SJSA1 (cell line): ENCODE measurements around the gene TMEM59L. TPM values are rescaled to one million over a fixed set of nuclear protein-coding genes. Genes with fewer than 3 reads are reported as not detected.
"Not testable (repeated sequence)": the region's sequence is repeated elsewhere in the genome, so short reads cannot be mapped to it uniquely, and the experiment has no call there.

ENCODE experiments used
- DNase-seq, 2 experiments: peaks; one replicate each; pipeline ENCODE4 v3.0.0-alpha.2; 2015 to 2020; ENCODE audit warnings: low spot score in 2 of 2, low read depth in 1 of 2
- H3K27ac ChIP-seq: fragments of 250-450 bp; sonication (Bioruptor Pico); 2 replicates; pipeline ENCODE4 v1.5.1; 2020; ENCODE audit warnings: mild to moderate bottlenecking, moderate library complexity
- H3K27me3 ChIP-seq: fragments of 250-450 bp; sonication (Bioruptor Pico); replicated peaks from 2 replicates; pipeline ENCODE4 v1.5.1; 2020; ENCODE audit warnings: mild to moderate bottlenecking, moderate library complexity
- H3K36me3 ChIP-seq: fragments of 250-450 bp; sonication (Bioruptor Pico); 2 replicates; pipeline ENCODE4 v1.5.1; 2020; ENCODE audit warnings: mild to moderate bottlenecking
- H3K4me1 ChIP-seq: fragments of 250-450 bp; sonication (Bioruptor Pico); replicated peaks from 2 replicates; pipeline ENCODE4 v1.6.1; 2021; ENCODE audit warnings: mild to moderate bottlenecking
- H3K4me3 ChIP-seq: fragments of 250-450 bp; sonication (Bioruptor Pico); 2 replicates; pipeline ENCODE4 v1.5.1; 2020; ENCODE audit warnings: mild to moderate bottlenecking
- H3K9me3 ChIP-seq: fragments of 250-450 bp; sonication (Bioruptor Pico); replicated peaks from 2 replicates; pipeline ENCODE4 v1.5.1; 2020; ENCODE audit warnings: mild to moderate bottlenecking
- total RNA-seq: library from RNA; depleted of rRNA; stranded (reverse); fragments of >200 nt; shearing (Covaris generic); gene quantifications from 2 replicates; pipeline ENCODE4 v1.2.3, GENCODE V29; 2014

TMEM59L gene
- total RNA-seq, 1 experiment from 2014 or later = not detected

DNA sequence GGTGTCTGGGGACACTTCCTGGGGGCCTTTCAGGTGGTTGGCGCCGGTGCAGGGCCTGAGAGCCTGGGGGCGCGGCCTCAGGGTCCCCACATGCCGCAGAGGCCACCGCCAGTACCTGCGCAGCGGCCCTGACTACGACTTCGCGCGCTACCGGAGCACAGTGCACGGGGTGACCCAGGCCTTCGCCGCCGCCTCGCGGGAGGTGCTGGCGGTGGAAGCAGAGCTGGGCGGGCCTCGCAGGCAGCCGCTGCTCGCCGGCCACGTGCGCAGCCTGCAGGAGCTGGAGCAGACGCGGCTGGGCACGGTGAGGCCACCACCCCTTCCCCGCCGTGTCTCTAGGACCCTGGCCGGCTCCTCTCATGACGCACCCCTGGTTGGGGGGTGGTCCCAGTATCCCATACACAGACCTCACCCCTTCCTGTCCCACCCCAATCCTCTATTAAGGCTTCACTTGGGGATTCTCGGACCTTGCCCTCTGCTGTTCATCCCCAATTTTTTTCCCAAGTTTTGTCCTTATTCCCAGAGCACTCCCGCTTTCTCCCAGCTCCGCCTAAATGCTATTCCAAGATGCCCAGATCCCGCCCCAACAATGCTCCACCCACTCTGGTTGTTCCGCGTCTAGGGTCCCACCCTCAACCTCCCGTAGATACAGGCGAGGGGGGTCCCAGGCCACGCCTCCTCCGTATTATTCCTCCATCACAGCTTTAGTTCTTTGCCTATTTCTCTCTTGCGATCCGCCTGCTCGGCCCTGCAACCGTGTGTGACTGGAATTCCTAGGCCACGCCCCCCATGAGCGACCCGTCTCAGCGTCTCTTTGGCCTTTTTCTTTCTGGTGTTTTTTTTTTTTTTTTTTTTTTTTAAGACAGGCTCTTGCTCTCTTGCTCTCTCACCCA, 23.0 kb upstream of the TMEM59L start:
- Histone ChIP-seq H3K27me3 (no peaks in the 10 kb centered on the region), H3K9me3 (no peaks in the 10 kb centered on the region), H3K4me3 (peak overlapping the region; percentile 88), H3K4me1 (peaks cover 29% of the 10 kb centered on the region), H3K27ac (peak overlapping the region; percentile 43), H3K36me3 (peaks cover 21% of the 10 kb centered on the region)
- DNase-seq = peak in 1 of 2 experiments; percentile 67

- no peak overlapping the region for H3K27ac ChIP-seq
- no peak overlapping the region for H3K4me3 ChIP-seq
- no peaks in the 10 kb centered on the region for H3K9me3 ChIP-seq
These were observed 22.1 kb upstream of the TMEM59L start for GRCh38 chr19:18590273-18591272.

DNA sequence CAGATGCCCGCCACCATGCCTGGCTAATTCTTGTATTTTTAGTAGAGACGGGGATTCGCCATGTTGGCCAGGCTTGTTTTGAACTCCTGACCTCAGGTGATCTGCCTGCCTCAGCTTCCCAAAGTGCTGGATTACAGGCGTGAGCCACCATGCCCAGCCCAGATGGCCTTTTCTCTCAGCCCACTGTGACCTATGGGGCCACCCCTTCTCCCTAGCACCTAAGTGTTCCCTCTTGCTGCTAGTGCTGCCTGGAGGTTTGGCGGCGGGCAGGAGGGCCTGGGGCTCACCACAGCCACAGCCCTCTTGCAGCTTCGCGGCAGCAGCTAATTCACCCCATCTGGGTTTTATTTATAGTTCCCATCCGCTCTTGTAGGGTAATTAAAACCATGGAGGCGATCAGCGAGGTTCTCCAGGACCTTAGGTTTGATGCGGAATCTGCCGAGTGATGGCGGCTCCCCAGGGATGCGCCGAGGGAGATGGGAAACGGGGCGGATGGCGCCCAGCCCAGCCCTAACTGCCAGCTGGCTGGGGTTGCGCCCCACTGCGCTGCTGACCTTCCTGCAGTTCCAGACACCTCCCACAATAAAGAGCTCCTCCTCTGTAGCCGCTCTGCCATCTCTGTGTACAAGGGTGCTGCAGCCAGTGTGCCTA, 20.8 kb upstream of the TMEM59L start:
- DNase-seq = no peak
- H3K4me1 ChIP-seq = peaks cover 31% of the 10 kb centered on the region
- no peaks in the 10 kb centered on the region for H3K9me3 ChIP-seq
- H3K27me3 ChIP-seq = no peaks in the 10 kb centered on the region
- no peak overlapping the region for H3K4me3 ChIP-seq
- peaks cover 21% of the 10 kb centered on the region for H3K36me3 ChIP-seq
- H3K27ac ChIP-seq = no peak overlapping the region

More at GRCh38 chr19:18590273-18591272, 22.1 kb upstream of the TMEM59L start:
- no peak for DNase-seq
- Histone ChIP-seq H3K4me1 (peaks cover 31% of the 10 kb centered on the region), H3K27me3 (no peaks in the 10 kb centered on the region), H3K36me3 (peaks cover 21% of the 10 kb centered on the region)

- not testable (repeated sequence) for DNase-seq, H3K9me3 ChIP-seq, H3K27ac ChIP-seq, H3K27me3 ChIP-seq, H3K4me3 ChIP-seq
- Histone ChIP-seq H3K36me3 (peaks cover 21% of the 10 kb centered on the region), H3K4me1 (peaks cover 29% of the 10 kb centered on the region)
These were observed 19.9 kb upstream of the TMEM59L start for GRCh38 chr19:18592732-18593131.

DNA sequence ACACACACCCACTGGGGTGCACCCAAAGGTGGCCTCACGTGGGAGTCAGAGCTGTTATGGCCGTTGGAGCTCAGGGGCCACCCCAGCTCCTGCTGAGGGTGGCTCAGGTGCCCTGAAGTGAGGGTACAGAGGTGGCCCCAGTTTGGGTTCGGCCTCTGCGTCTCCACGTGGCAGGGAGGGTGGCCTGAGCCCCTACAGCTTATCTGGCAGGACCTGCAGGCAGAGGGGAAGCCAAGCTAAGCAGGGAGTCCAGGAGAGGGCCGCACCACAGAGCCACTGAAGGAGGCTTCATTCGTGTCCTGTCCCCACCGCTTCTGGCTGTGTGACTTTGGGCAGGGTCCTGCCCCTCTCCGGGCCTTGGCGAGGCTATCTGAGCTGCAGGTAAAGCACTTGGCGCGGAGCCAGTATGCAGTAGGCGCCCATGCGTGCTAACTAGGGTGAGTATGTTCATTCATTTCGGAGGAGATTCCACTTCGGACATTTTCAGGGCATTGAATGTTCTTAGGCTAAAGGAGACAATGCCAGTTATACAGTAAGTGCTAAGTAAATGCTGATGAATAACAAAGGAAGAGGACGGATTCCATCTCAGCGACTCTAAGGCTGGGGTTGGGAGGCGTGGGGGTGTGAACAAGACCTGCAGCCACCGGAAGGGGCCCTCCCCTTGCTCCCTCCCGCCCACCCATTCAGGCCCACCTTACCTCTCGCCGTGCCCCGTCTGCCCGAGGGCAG, 19.1 kb upstream of the TMEM59L start:
- Histone ChIP-seq H3K27ac (no peak overlapping the region), H3K9me3 (no peaks in the 10 kb centered on the region), H3K36me3 (peaks cover 21% of the 10 kb centered on the region), H3K4me1 (peaks cover 21% of the 10 kb centered on the region), H3K27me3 (no peaks in the 10 kb centered on the region), H3K4me3 (no peak overlapping the region)
- DNase-seq = no peak

GRCh38 chr19:18594096-18594823, 18.4 kb upstream of the TMEM59L start:
- H3K9me3 ChIP-seq = no peaks in the 10 kb centered on the region
- no peak overlapping the region for H3K4me3 ChIP-seq
- peaks cover 17% of the 10 kb centered on the region for H3K36me3 ChIP-seq
- H3K27me3 ChIP-seq = no peaks in the 10 kb centered on the region
- H3K27ac ChIP-seq = no peak overlapping the region
- H3K4me1 ChIP-seq = peaks cover 14% of the 10 kb centered on the region
- DNase-seq = peak; percentile 47 to 62

DNA sequence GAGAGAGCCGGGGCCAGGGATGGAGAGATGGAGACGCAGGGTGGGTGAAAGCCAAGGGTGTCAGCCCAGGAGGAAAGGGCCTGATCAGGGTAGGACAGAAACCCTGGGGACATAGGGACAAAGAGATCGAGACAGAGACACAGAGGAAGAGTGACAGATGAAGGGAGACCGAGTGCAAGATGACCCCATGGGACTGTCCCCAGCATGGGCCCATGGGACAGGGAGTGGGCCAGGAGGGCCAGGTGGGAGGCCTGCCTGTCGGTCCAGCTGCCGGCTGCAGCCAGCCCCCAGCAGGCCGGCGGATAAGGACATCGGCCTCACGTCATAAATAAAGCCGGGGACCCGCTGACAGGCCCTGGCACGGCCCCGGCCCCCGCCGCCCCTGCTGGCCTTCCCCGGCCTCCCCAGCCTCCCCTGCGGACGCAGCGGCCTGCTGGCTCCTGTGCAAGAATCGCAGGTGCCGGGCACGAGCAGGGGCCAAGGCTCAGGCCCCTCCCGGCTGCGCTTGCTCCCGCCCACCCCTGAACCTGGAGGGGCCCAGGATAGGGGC, 17.8 kb upstream of the TMEM59L start:
- H3K27me3 ChIP-seq = no peaks in the 10 kb centered on the region
- H3K4me3 ChIP-seq = no peak overlapping the region
- H3K36me3 ChIP-seq = peaks cover 16% of the 10 kb centered on the region
- no peak for DNase-seq
- peaks cover 8% of the 10 kb centered on the region for H3K4me1 ChIP-seq
- H3K9me3 ChIP-seq = no peaks in the 10 kb centered on the region
- no peak overlapping the region for H3K27ac ChIP-seq

GRCh38 chr19:18595475-18595874, 17.2 kb upstream of the TMEM59L start:
- Histone ChIP-seq H3K4me1 (peaks cover 8% of the 10 kb centered on the region), H3K27ac (no peak overlapping the region), H3K9me3 (no peaks in the 10 kb centered on the region), H3K4me3 (no peak overlapping the region), H3K36me3 (peaks cover 14% of the 10 kb centered on the region), H3K27me3 (no peaks in the 10 kb centered on the region)
- no peak for DNase-seq

GRCh38 chr19:18596752-18597157, 15.9 kb upstream of the TMEM59L start:
- Histone ChIP-seq H3K4me3 (no peak overlapping the region), H3K4me1 (peaks cover 8% of the 10 kb centered on the region), H3K27me3 (no peaks in the 10 kb centered on the region), H3K27ac (no peak overlapping the region), H3K36me3 (peaks cover 4% of the 10 kb centered on the region; the same call in 1 of the 2 replicates), H3K9me3 (no peaks in the 10 kb centered on the region)
- no peak for DNase-seq

DNA sequence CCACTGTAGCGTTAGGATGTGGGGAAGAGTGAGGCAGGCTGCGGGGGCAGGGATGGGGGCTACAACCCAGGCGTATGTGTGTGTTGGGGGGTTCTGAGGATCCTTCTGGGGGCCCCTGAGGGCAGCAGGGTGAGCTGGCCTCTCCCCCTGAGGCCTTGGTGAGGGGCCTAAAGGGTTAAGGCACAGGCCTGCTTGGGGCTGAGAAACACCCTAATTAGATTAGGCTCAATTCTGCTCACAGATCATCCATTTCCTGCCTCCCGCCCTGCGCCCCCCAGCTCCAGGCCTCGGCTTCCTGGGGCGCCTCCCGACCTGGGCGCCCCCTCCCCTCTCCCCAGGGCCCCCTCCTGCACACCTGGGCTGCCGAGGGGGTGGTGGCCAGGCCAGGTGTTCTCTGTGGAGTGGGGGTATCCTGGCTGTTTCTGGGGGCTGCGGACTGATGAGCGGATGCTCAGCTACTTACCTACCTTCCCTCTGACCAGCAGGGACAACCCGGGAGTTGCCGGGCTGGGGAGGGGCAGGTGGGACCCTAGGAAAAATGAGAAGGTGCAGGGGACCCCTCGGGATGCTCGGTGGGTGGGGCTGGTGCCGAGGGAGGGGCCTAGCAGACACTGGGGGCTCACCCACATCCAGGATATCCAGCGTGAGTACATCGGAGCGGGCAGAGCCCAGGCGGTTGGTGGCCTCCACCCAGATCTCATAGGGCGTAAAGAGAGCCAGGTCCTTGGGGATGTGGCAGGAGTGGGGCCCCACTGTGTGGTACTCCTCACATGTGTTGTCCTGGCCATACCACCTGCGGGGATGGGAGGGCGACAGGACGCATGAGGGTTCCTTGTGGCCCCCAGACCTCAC, 14.6 kb upstream of the TMEM59L start:
- Histone ChIP-seq H3K4me1 (peaks cover 8% of the 10 kb centered on the region), H3K27ac (no peak overlapping the region), H3K9me3 (no peaks in the 10 kb centered on the region), H3K4me3 (no peak overlapping the region), H3K27me3 (peaks cover 6% of the 10 kb centered on the region; the same call in 1 of the 2 replicates), H3K36me3 (no peaks in the 10 kb centered on the region)
- DNase-seq = no peak

- H3K4me1 ChIP-seq = peaks cover 14% of the 10 kb centered on the region
- H3K36me3 ChIP-seq = no peaks in the 10 kb centered on the region
- no peak for DNase-seq
- H3K4me3 ChIP-seq = no peak overlapping the region
- peaks cover 18% of the 10 kb centered on the region for H3K27me3 ChIP-seq
- no peak overlapping the region for H3K27ac ChIP-seq
- no peaks in the 10 kb centered on the region for H3K9me3 ChIP-seq
These were observed 13.2 kb upstream of the TMEM59L start for GRCh38 chr19:18599485-18599884.
